Upper lobe of right lung (tissue), 1 donor: ENCODE measurements around the gene KCNT2. TPM values are rescaled to one million over a fixed set of nuclear protein-coding genes. Genes with fewer than 3 reads are reported as not detected.
A peak's percentile ranks its signal among the peaks of the same experiment; 100 is the strongest.
"Not testable (repeated sequence)": the region's sequence is repeated elsewhere in the genome, so short reads cannot be mapped to it uniquely, and the experiment has no call there.

Experiments used
- ATAC-seq: fragments of 200-7000 bp; cut with Tn5 transposase; one replicate; pipeline ENCODE4 v1.9.1; 2020; ENCODE audit warnings: mild to moderate bottlenecking, moderate library complexity
- DNase-seq: peaks from one replicate; pipeline ENCODE4 v3.0.0-alpha.2; 2020
- H3K27ac ChIP-seq: fragments of 200-600 bp; one replicate; pipeline ENCODE4 v1.8.0; 2022
- H3K27me3 ChIP-seq: fragments of 200-600 bp; one replicate; pipeline ENCODE4 v1.8.0; 2022; ENCODE audit warnings: mild to moderate bottlenecking
- H3K36me3 ChIP-seq: fragments of 200-600 bp; one replicate; pipeline ENCODE4 v1.8.0; 2022
- H3K4me1 ChIP-seq: fragments of 200-600 bp; one replicate; pipeline ENCODE4 v1.8.0; 2022
- H3K4me3 ChIP-seq: fragments of 200-600 bp; one replicate; pipeline ENCODE4 v1.8.0; 2022; ENCODE audit warnings: mild to moderate bottlenecking
- H3K9me3 ChIP-seq: fragments of 200-600 bp; one replicate; pipeline ENCODE4 v1.8.0; 2022
- CTCF ChIP-seq: fragments of 200-600 bp; IDR thresholded peaks from one replicate; pipeline ENCODE4 v1.8.0; 2022; ENCODE audit warnings: antibody characterized with exemption
- intact Hi-C: fragments of 100-400 bp; cut with DNase I; formaldehyde crosslinking; loops from one replicate; pipeline ENCODE4 v1.11.0; 2022
- total RNA-seq: library from RNA; stranded (reverse); fragmentation: NEBNext Ultra II Directional; extraction: Animal tissue kit (Norgen Biotek cat#: 25700); gene quantifications from one replicate; pipeline ENCODE4 v1.2.1, GENCODE V29; 2021
- donor health status: DM: no; HTN: yes; CAD: no; lungs with severe emphysema.

The KCNT2 gene
- total RNA-seq, 1 donor from 2014 or later = 8.1 TPM

GRCh38 chr1:196535727-196536126, 72.5 kb downstream of the KCNT2 start:
- intact Hi-C loops = no loop called here
- ATAC-seq (peak; percentile 38), DNase-seq (no peak)
- Histone ChIP-seq H3K36me3 (no peaks in the 10 kb centered on the region), H3K4me1 (no peaks in the 10 kb centered on the region), H3K9me3 (no peaks in the 10 kb centered on the region), H3K27me3 (no peaks in the 10 kb centered on the region), H3K4me3 (no peak overlapping the region), H3K27ac (no peak overlapping the region)
- TF ChIP-seq CTCF = no peak

- Histone ChIP-seq H3K27me3 (no peaks in the 10 kb centered on the region), H3K27ac (no peak overlapping the region), H3K9me3 (no peaks in the 10 kb centered on the region), H3K4me3 (no peak overlapping the region), H3K4me1 (no peaks in the 10 kb centered on the region), H3K36me3 (no peaks in the 10 kb centered on the region)
- TF ChIP-seq CTCF = no peak
- intact Hi-C loops = no loop called here
- DNase-seq (no peak), ATAC-seq (no peak)
Observed at GRCh38 chr1:196531737-196532524, 76.3 kb downstream of the KCNT2 start.

- Histone ChIP-seq H3K27ac (no peak overlapping the region), H3K4me3 (no peak overlapping the region), H3K9me3 (no peaks in the 10 kb centered on the region), H3K4me1 (no peaks in the 10 kb centered on the region), H3K36me3 (no peaks in the 10 kb centered on the region), H3K27me3 (no peaks in the 10 kb centered on the region)
- no peak for ATAC-seq
- intact Hi-C loops = no loop called here
- TF ChIP-seq CTCF = no peak
- DNase-seq = no peak
Observed at GRCh38 chr1:196527919-196528318, 80.3 kb downstream of the KCNT2 start.

- H3K27me3 ChIP-seq, H3K4me1 ChIP-seq, H3K4me3 ChIP-seq, H3K9me3 ChIP-seq, intact Hi-C loops, ATAC-seq, H3K27ac ChIP-seq, DNase-seq, H3K36me3 ChIP-seq: not testable (repeated sequence)
Observed at GRCh38 chr1:196522574-196523345, 85.5 kb downstream of the KCNT2 start.

- TF ChIP-seq CTCF = no peak
Observed at GRCh38 chr1:196517193-196517592, 91.0 kb downstream of the KCNT2 start.

GRCh38 chr1:196516373-196516772, 91.9 kb downstream of the KCNT2 start:
- Histone ChIP-seq H3K4me3 (no peak overlapping the region), H3K4me1 (no peaks in the 10 kb centered on the region), H3K36me3 (no peaks in the 10 kb centered on the region), H3K9me3 (no peaks in the 10 kb centered on the region), H3K27ac (no peak overlapping the region), H3K27me3 (no peaks in the 10 kb centered on the region)
- DNase-seq (peak; percentile 39), ATAC-seq (no peak)
- TF ChIP-seq CTCF = no peak
- intact Hi-C loops = no loop called here

More at GRCh38 chr1:196517193-196517592, 91.0 kb downstream of the KCNT2 start:
- no peaks in the 10 kb centered on the region for H3K4me1 ChIP-seq
- intact Hi-C loops = no loop called here
- H3K27ac ChIP-seq = no peak overlapping the region
- no peak overlapping the region for H3K4me3 ChIP-seq
- DNase-seq (no peak), ATAC-seq (no peak)
- no peaks in the 10 kb centered on the region for H3K9me3 ChIP-seq
- H3K27me3 ChIP-seq = no peaks in the 10 kb centered on the region
- H3K36me3 ChIP-seq = no peaks in the 10 kb centered on the region
